T-helper 22 cell (primary cell): Measurements from ENCODE around the gene RALGAPA2.

Source experiments
- DNase-seq: peaks from one replicate; pipeline ENCODE4 v3.0.0-alpha.2; 2020; ENCODE audit warnings: low read depth

The RALGAPA2 gene

GRCh38 chr20:20683481-20684321 lies 28.7 kb downstream of the RALGAPA2 start:
- DNase-seq: no peak

DNA sequence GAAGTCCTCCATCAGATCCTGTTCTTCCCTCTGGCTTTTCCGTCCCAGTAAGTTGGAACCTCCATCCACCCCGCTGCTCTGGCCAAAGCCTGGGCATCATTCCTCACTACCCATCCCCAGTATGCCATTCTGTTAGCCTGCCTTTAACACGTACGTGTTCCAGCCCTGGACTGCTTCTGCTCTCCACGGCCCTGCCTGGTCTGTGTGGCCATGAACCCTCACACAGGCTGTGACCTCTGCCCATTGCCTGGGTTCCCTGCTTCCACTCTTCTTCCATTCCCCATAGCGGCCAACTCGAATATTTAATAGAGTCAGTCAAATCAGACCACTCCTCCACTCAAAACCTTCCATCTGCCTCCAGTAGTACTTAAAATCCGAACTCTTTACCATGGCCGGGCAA lies 29.4 kb downstream of the RALGAPA2 start:
- DNase-seq: no peak

DNA sequence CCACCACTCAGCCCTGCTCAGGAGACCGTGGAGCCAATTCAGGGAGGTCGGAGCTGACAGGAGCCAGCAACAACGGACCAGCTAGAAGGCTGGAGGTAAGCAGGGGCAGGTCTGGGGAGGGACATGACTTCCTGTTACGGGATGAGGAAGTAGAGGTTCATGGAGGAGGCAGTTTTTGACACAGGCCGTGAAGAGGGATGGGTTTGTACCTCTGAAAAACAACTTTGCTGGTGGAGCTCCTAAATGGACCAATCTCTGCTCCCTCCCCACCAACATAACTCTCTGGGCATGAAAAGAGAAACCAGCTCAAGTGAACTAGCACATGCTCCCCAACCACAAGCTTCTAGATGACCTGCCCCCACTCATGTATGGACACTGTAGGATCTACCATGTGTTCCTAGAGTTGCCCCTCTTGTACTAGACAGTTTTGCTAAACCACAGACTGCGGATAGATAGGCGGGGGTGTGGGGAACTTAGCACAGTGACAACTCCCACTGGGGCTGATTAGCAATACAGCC lies 31.4 kb downstream of the RALGAPA2 start:
- no peak for DNase-seq

DNA sequence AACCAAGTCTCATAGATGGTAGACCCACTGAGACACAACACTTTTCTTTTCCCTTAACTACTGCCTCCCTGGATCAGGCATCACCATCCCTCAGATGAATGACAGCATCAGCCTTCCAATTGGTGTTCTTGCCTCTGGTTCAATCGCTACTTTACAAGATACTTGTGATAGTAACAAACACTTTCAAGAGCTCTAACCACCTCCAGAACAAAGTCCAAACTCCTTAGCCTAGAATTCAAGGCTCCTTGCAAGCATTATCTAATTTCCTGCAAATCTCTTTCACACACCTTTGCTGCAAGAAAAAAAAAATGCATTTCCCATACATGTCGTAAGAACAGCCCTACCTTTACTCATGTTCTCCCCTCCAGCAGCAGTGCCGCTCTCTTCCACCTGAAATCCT lies 33.1 kb downstream of the RALGAPA2 start:
- no peak for DNase-seq

DNA sequence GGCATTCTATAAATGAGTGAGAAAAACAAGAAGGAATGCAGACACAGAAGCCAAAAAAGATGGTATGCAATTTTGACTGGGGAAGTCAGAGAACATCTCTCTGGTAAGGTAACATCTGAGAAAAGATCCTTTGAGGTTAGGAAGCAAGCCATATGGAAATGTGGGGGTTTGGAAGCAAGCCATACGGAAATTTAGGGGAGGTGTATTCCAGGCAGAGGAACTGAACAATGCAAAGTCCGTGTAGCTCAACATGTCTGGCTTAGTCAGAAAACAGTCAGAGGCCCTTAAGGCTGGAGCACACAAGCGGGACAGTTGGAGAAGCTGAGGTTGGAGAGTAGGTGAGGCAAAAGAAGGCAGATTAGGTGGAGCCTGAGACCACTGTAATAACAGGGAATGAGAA lies 35.3 kb downstream of the RALGAPA2 start:
- DNase-seq: no peak

GRCh38 chr20:20668639-20669038 lies 43.8 kb downstream of the RALGAPA2 start:
- DNase-seq: no peak

GRCh38 chr20:20666359-20666758 lies 46.1 kb downstream of the RALGAPA2 start:
- DNase-seq: no peak

DNA sequence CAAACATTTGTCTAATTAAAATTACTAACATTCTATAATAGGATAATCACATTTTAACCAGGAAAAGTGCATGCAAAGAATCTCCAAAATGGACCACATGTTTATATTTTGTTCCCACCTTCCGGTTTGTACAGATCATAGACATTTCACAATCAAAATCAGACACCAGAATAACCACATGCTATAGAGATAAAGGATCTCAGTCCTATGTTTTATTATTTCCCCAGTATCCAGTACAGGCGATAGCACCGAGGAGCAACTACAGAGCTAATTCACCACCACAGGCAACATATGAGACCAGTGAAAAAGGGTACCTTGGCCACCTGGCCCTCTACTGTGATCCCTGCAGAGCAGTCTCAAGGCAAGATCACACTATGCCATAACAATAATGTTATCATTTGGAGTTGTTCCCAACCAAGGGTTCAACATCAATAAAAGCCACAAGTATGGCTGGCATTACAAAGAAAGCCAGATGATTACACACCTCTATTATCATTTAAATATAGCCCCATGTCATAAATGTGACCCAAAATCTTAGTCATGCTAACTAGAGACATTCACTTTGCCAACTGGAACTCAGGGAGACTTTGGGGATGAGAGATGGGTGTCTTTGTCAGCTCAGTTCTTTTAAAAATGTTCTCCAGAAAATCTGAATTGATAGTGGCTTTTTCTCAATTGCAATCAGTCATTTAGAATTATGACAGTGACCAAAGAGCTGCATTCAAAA lies 46.7 kb downstream of the RALGAPA2 start:
- no peak for DNase-seq

- DNase-seq: no peak
These were observed 47.5 kb downstream of the RALGAPA2 start for GRCh38 chr20:20664795-20665589.

DNA sequence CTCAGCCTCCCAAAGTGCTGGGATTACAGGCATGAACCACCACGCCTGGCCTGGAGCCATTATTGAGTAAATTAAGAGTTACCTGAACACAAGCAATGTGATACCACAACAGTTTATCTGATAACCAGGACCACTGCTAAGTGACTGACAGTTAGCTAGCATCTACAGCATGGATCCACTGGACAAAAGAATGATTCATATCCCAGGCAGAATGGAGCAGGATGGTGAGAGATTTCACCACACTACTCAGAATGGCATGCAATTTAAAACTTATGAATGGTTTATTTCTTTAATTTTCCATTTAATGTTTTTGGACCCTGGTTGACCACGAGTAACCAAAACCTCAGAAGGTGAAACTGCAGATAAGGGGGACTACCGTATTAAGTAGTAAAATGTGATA lies 48.6 kb downstream of the RALGAPA2 start:
- DNase-seq: no peak

DNA sequence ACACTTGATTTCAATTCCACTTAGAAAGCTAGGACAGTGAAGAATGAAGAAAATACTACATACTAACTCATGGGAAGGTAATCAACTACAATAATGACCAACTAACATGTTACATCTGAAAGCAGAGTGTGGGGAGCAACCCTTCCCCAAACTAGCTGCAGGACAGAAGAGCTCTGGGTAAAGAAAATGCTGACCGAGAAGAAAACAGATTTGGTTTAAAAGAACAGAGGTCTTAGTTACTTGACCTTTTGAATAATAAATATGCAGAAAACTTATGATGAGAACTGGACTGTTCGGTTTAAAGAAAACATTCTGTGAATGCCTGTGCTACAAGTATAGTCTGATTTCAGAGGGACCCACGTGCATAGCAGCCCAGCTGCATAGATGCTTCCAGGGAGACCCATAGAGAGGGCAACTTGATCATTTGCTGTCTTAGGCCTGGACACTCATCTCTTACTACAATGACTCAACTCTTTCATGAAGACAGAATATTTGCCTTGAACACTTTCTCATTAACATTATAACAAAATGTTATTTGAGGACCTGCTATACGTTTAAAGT lies 53.5 kb downstream of the RALGAPA2 start:
- DNase-seq: no peak

DNA sequence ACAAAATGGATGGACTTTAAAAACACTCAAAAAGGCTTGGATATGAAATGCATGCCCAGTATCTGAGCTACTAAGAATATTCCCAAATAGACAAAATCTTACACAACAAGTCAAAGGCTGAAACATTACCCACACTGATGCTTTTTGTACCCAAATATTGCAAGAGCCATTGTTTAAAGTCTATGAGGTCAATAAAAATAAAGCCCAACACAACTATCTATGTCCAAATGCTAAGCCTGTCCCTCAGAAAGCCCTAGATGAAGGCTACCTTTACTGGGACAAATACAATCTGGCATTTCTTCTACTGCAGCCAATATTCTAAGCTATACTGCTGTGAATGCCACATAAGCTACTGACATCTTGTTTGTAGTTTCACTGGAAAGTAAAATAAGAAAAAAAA lies 54.3 kb downstream of the RALGAPA2 start:
- DNase-seq: no peak

- DNase-seq: no peak
These were observed 55.4 kb downstream of the RALGAPA2 start for GRCh38 chr20:20657092-20657491.

DNA sequence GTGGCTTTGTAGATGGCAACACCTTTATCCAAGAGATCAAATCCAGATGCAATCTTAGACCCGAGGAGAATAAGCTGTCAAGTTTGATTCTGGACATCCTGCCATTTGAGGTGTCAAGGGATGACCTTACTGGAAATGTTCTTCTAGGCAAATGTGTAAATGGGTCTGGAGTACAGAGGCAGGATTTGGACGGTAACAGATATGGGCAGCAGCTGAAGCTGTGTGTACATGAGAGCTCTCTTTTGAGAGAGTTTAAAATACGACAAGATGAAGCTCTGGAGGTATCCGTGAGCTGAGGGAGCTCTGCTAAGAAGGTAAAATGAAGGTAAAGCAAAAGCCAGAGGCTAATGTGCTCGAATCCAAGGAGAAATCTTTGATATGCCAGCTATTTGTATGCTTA lies 56.6 kb downstream of the RALGAPA2 start:
- no peak for DNase-seq

DNA sequence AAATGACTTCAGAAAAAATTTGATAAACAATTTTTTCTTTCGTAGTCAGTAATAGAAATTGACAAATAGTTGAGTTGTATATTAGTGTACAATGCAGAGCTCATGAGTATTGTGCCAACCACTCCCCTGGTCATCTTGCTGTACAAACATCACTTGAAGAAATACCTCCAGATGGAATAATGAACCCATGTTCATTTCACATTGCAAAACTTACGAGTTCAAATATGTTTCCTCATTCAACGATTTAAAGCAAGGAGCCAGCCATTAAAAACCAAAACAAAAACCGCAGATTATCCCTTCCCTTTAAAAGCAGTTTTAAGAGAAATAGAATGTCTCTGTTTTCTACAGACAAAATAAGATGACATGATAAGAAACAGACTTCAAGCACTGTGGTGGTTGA lies 62.5 kb downstream of the RALGAPA2 start:
- DNase-seq: no peak

DNA sequence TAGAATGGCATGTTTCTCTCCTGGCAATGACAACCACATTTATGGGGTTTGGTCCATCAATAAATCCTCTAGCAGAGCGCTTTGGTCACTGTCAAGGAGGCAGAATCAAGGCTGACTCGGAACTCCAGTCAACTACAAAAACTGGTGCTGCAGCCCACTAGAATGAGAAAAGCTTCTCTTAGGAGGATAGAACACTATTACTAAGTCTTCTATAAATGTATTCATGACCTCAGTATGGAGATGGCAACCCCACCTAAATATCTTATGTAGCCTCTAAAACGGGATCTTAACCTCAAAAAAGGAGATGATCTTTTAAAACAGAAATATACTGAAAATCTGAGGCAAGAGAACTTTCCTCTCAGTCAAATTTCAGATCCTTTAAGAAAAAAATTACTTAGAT lies 68.5 kb downstream of the RALGAPA2 start:
- DNase-seq: no peak

GRCh38 chr20:20641783-20642182 lies 70.7 kb downstream of the RALGAPA2 start:
- DNase-seq: no peak

GRCh38 chr20:20638878-20639277 lies 73.6 kb downstream of the RALGAPA2 start:
- DNase-seq: no peak

DNA sequence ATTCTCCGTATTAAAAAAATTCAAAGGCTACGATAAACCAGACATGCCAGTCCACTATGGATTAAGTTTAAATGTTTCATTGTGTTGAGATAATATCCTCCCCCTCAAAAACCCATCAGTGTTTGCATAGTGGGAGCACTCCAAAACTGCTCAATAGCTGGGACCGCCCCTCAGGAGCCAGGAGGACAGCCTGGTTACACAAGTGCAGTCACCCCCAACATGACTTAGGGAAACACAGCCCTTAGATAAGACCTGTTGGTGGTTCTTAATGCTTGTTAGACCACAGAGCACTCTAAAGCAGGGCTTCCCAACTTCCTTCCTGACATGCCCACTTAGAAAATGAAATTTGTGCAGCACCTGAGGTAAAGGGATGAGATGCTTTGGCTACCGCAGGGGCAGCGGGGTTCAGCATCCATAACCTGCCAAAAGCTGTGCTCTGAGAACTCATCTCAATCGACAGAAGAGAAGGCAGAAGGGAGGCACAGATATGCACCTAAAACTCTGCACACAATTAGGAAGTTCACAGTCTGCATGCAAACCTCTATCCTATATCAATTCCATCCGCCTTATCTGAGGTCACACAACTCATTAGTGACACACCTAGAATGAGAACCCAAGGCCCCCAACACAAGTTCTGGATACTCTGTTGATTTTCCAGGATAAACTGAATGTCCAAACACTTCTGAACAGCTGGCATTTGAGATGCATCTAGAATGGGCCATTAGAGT lies 74.3 kb downstream of the RALGAPA2 start:
- DNase-seq: no peak

DNA sequence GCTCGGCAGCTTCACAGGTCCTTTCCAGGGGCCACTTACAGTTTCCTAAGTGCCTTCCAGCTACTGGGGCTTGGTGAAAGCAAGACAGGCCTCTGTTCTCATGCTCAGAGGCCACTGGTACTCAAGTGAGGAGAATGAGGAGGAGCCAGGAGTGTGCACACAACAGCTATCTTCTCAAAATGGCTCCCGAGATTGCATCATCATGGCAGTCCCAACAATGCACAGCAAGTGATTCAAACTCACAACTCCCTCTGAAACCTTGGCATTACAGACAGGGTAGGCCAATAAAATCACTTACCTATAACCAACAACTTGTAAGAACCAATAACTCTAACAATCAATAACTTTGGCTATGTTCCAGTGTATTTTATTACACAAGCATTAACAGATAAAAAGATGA lies 77.4 kb downstream of the RALGAPA2 start:
- DNase-seq: no peak

GRCh38 chr20:20632644-20633043 lies 79.8 kb downstream of the RALGAPA2 start:
- no peak for DNase-seq

GRCh38 chr20:20630551-20630950 lies 81.9 kb downstream of the RALGAPA2 start:
- DNase-seq: no peak
